OCI-LY7 (cell line): ENCODE measurements around the gene NTHL1. TPM values are rescaled to one million over a fixed set of nuclear protein-coding genes. Genes with fewer than 3 reads are reported as not detected.

Source experiments
- BruUV-seq: library from RNA; stranded (reverse); fragments of 400-500 nt; replicated peaks from 2 replicates; lab custom pipeline; 2021; lab: Mats Ljungman, UMichigan
- CTCF ChIA-PET: fragments of 300-600 bp; sonication (Branson Sonifier 250); formaldehyde crosslinking; loops from one replicate; lab custom pipeline; 2022; ENCODE audit warnings: antibody characterized with exemption; ENCODE audit not compliant: unreplicated experiment; lab: Charles Lee
- POLR2A ChIA-PET: fragments of 300-600 bp; sonication (Branson Sonifier 250); formaldehyde crosslinking; loops from one replicate; lab custom pipeline; 2022; ENCODE audit warnings: antibody characterized with exemption; lab: Charles Lee
- DNase-seq: peaks from one replicate; pipeline ENCODE4 v3.0.0-alpha.2; 2015; ENCODE audit warnings: low spot score
- H2AFZ ChIP-seq: fragments of 200-600 bp; sonication (generic), shearing (Covaris generic); 2 replicates; pipeline ENCODE4 v1.6.1; 2014; ENCODE audit warnings: mild to moderate bottlenecking, antibody characterized with exemption, low read length, moderate library complexity
- H3K27ac ChIP-seq: fragments of 200-600 bp; sonication (generic); 2 replicates; pipeline ENCODE4 v1.5.1; 2014; ENCODE audit warnings: mixed run types, low read depth, mild to moderate bottlenecking, moderate library complexity, low read length, inconsistent platforms; ENCODE audit not compliant: poor library complexity, severe bottlenecking
- H3K36me3 ChIP-seq: fragments of 200-600 bp; sonication (generic); 2 replicates; pipeline ENCODE4 v1.6.1; 2014; ENCODE audit warnings: mild to moderate bottlenecking, antibody characterized with exemption, low read length, moderate library complexity, mixed read lengths; ENCODE audit not compliant: insufficient read depth
- H3K4me1 ChIP-seq: fragments of 200-600 bp; sonication (generic); 2 replicates; pipeline ENCODE4 v1.5.1; 2014; ENCODE audit warnings: mild to moderate bottlenecking, low read length; ENCODE audit not compliant: insufficient read depth, poor library complexity, severe bottlenecking
- H3K4me2 ChIP-seq: fragments of 200-600 bp; sonication (generic); 2 replicates; pipeline ENCODE4 v1.6.1; 2014; ENCODE audit warnings: mild to moderate bottlenecking, low read length
- H3K4me3 ChIP-seq: fragments of 200-600 bp; sonication (generic); 2 replicates; pipeline ENCODE4 v1.5.1; 2014; ENCODE audit warnings: mild to moderate bottlenecking, low read depth, low read length; ENCODE audit not compliant: poor library complexity, severe bottlenecking
- H3K79me2 ChIP-seq: fragments of 200-600 bp; sonication (generic); 2 replicates; pipeline ENCODE4 v1.6.1; 2016; ENCODE audit warnings: low read depth, mild to moderate bottlenecking, low read length, moderate library complexity, mixed read lengths; ENCODE audit not compliant: insufficient read depth
- H3K9me2 ChIP-seq: fragments of 200-600 bp; sonication (generic); 2 replicates; pipeline ENCODE4 v1.6.1; 2016; ENCODE audit warnings: mild to moderate bottlenecking, low read length, mixed read lengths; ENCODE audit not compliant: insufficient read depth
- H3K9me3 ChIP-seq: fragments of 200-600 bp; sonication (generic); 2 replicates; pipeline ENCODE4 v1.6.1; 2014; ENCODE audit warnings: mild to moderate bottlenecking, mixed run types, low read length, mixed read lengths
- H4K20me1 ChIP-seq: fragments of 200-600 bp; sonication (generic); 2 replicates; pipeline ENCODE4 v1.6.1; 2014; ENCODE audit warnings: mild to moderate bottlenecking, antibody characterized with exemption, low read length, moderate library complexity, mixed read lengths; ENCODE audit not compliant: insufficient read depth
- EZH2phosphoT487 ChIP-seq: fragments of 200-600 bp; sonication (generic); IDR thresholded peaks from 2 replicates; pipeline ENCODE4 v1.6.1; 2018; ENCODE audit warnings: low read depth, borderline replicate concordance, mild to moderate bottlenecking, mixed run types, antibody characterized with exemption, low read length, moderate library complexity, mixed read lengths
- intact Hi-C: fragments of 100-400 bp; cut with micrococcal nuclease; formaldehyde crosslinking; loops from one replicate; pipeline ENCODE4 v1.10.0; 2022; ENCODE audit not compliant: unreplicated experiment
- total RNA-seq, 2 experiments: library from RNA; depleted of rRNA in 1 of 2; stranded (reverse); fragments of >200 nt in 1 of 2; shearing (Covaris generic) in 1 of 2; gene quantifications; 2 replicates each; pipeline ENCODE4 v1.2.3, GENCODE V29; 2014 to 2022
- TF ChIP-seq, protein P1 (sequence below): fragments of 200-600 bp; sonication (generic); conservative IDR thresholded peaks from 2 replicates; pipeline ENCODE4 v1.5.1; 2014; ENCODE audit warnings: mild to moderate bottlenecking, antibody characterized with exemption, low read length, moderate library complexity, mixed read lengths

Gene NTHL1
- total RNA-seq, 2 experiments from 2014 or later = 51.5 to 56.2 TPM

GRCh38 chr16:2089706-2090480, 42.3 kb upstream of the NTHL1 start:
- H4K20me1 ChIP-seq = no peaks in the 10 kb centered on the region
- no peaks in the 10 kb centered on the region for H3K9me2 ChIP-seq
- ChIA-PET CTCF (no interaction called here), POLR2A (no interaction called here)
- peaks cover 44% of the 10 kb centered on the region; the same call in 1 of the 2 replicates for H3K36me3 ChIP-seq
- peaks cover 6% of the 10 kb centered on the region for H3K4me1 ChIP-seq
- no peak overlapping the region for H3K4me3 ChIP-seq
- no peak for DNase-seq
- no peaks in the 10 kb centered on the region for H3K79me2 ChIP-seq
- TF ChIP-seq, protein P1, sequence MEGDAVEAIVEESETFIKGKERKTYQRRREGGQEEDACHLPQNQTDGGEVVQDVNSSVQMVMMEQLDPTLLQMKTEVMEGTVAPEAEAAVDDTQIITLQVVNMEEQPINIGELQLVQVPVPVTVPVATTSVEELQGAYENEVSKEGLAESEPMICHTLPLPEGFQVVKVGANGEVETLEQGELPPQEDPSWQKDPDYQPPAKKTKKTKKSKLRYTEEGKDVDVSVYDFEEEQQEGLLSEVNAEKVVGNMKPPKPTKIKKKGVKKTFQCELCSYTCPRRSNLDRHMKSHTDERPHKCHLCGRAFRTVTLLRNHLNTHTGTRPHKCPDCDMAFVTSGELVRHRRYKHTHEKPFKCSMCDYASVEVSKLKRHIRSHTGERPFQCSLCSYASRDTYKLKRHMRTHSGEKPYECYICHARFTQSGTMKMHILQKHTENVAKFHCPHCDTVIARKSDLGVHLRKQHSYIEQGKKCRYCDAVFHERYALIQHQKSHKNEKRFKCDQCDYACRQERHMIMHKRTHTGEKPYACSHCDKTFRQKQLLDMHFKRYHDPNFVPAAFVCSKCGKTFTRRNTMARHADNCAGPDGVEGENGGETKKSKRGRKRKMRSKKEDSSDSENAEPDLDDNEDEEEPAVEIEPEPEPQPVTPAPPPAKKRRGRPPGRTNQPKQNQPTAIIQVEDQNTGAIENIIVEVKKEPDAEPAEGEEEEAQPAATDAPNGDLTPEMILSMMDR = no peak
- no peak for TF ChIP-seq EZH2phosphoT487
- no TSS peak for BruUV-seq
- H2AFZ ChIP-seq = no peak overlapping the region
- no peak overlapping the region for H3K4me2 ChIP-seq
- intact Hi-C loops = no loop called here
- H3K9me3 ChIP-seq = no peaks in the 10 kb centered on the region
- H3K27ac ChIP-seq = no peak overlapping the region

GRCh38 chr16:2088759-2089358, 41.2 kb upstream of the NTHL1 start:
- intact Hi-C loops = no loop called here
- TF ChIP-seq EZH2phosphoT487 = no peak
- TF ChIP-seq, protein P1 = no peak
- BruUV-seq = TSS peak; percentile 79
- Histone ChIP-seq H3K79me2 (no peaks in the 10 kb centered on the region), H4K20me1 (no peaks in the 10 kb centered on the region), H3K4me3 (no peak overlapping the region), H3K4me2 (no peak overlapping the region), H3K27ac (no peak overlapping the region), H3K36me3 (peaks cover 44% of the 10 kb centered on the region; the same call in 1 of the 2 replicates), H3K9me2 (no peaks in the 10 kb centered on the region), H3K4me1 (peaks cover 6% of the 10 kb centered on the region), H3K9me3 (no peaks in the 10 kb centered on the region), H2AFZ (no peak overlapping the region)
- CTCF ChIA-PET = interaction anchor here (0.6 kb wide), 1 partner anchor 52 kb away, joined by 3 read pairs; no protein-coding TSS in a partner anchor
- POLR2A ChIA-PET = no interaction called here
- DNase-seq = no peak
